ENCODE measurements around the gene CABLES2. TPM values are rescaled to one million over a fixed set of nuclear protein-coding genes. Genes with fewer than 3 reads are reported as not detected.
A peak's percentile ranks its signal among the peaks of the same experiment; 100 is the strongest.

Gene CABLES2
- total RNA-seq, 1 donor from 2014 or later = 6.9 TPM

GRCh38 chr20:62451970-62452369 lies 44.9 kb upstream of the CABLES2 start:
- Histone ChIP-seq H3K36me3 (ENCODE audit: control insufficient read depth, insufficient read depth, low read length) (no peaks in the 10 kb centered on the region), H3K4me3 (ENCODE audit: low read depth, low read length) (no peak overlapping the region), H3K27me3 (ENCODE audit: control insufficient read depth, insufficient read depth, low read length) (peaks cover 68% of the 10 kb centered on the region)
- no peak for TF ChIP-seq CTCF (IDR thresholded peaks at IDR 0.05; ENCODE audit: insufficient read depth, low read length, poor library complexity, severe bottlenecking)
- DNase-seq (ENCODE audit: low read depth) = no peak

- Histone ChIP-seq H3K36me3 (ENCODE audit: control insufficient read depth, insufficient read depth, low read length) (no peaks in the 10 kb centered on the region), H3K27me3 (ENCODE audit: control insufficient read depth, insufficient read depth, low read length) (peaks cover 66% of the 10 kb centered on the region), H3K4me3 (ENCODE audit: low read depth, low read length) (no peak overlapping the region)
- TF ChIP-seq CTCF (IDR thresholded peaks at IDR 0.05; ENCODE audit: insufficient read depth, low read length, poor library complexity, severe bottlenecking) = no peak
- no peak for DNase-seq (ENCODE audit: low read depth)
Measured at GRCh38 chr20:62451156-62451767, 44.2 kb upstream of the CABLES2 start.

- DNase-seq (ENCODE audit: low read depth) = no peak
- H3K36me3 ChIP-seq (ENCODE audit: control insufficient read depth, insufficient read depth, low read length) = no peaks in the 10 kb centered on the region
- TF ChIP-seq CTCF (IDR thresholded peaks at IDR 0.05; ENCODE audit: insufficient read depth, low read length, poor library complexity, severe bottlenecking) = peak; percentile 32
- peaks cover 55% of the 10 kb centered on the region for H3K27me3 ChIP-seq (ENCODE audit: control insufficient read depth, insufficient read depth, low read length)
- no peak overlapping the region for H3K4me3 ChIP-seq (ENCODE audit: low read depth, low read length)
Measured at GRCh38 chr20:62449951-62450691, 43.0 kb upstream of the CABLES2 start.

GRCh38 chr20:62448788-62449187 lies 41.7 kb upstream of the CABLES2 start:
- Histone ChIP-seq H3K4me3 (ENCODE audit: low read depth, low read length) (no peak overlapping the region), H3K36me3 (ENCODE audit: control insufficient read depth, insufficient read depth, low read length) (no peaks in the 10 kb centered on the region), H3K27me3 (ENCODE audit: control insufficient read depth, insufficient read depth, low read length) (peaks cover 46% of the 10 kb centered on the region)
- no peak for TF ChIP-seq CTCF (IDR thresholded peaks at IDR 0.05; ENCODE audit: insufficient read depth, low read length, poor library complexity, severe bottlenecking)
- DNase-seq (ENCODE audit: low read depth) = no peak

- Histone ChIP-seq H3K36me3 (ENCODE audit: control insufficient read depth, insufficient read depth, low read length) (no peaks in the 10 kb centered on the region), H3K27me3 (ENCODE audit: control insufficient read depth, insufficient read depth, low read length) (peaks cover 39% of the 10 kb centered on the region), H3K4me3 (ENCODE audit: low read depth, low read length) (no peak overlapping the region)
- no peak for DNase-seq (ENCODE audit: low read depth)
- TF ChIP-seq CTCF (IDR thresholded peaks at IDR 0.05; ENCODE audit: insufficient read depth, low read length, poor library complexity, severe bottlenecking) = no peak
Measured at GRCh38 chr20:62448038-62448437, 41.0 kb upstream of the CABLES2 start.
